Stomach (tissue), 4 donors: Measurements from ENCODE around the gene ALS2CL.
"Not testable (repeated sequence)": the region's sequence is repeated elsewhere in the genome, so short reads cannot be mapped to it uniquely, and the experiment has no call there.

Experiments
- POLR2A ChIP-seq, 4 donors: fragments of 450-650 bp; IDR thresholded peaks; one replicate each; pipeline ENCODE4 v1.6.1; 2016; ENCODE audit warnings: antibody characterized with exemption in 4 of 4, control low read depth in 2 of 4, mild to moderate bottlenecking in 1 of 4, moderate library complexity in 1 of 4
- POLR2AphosphoS5 ChIP-seq, 3 donors: sonication (generic); formaldehyde crosslinking; IDR thresholded peaks; one replicate each; pipeline ENCODE4 v1.6.1; 2016; ENCODE audit warnings: antibody characterized with exemption in 3 of 3

DNA sequence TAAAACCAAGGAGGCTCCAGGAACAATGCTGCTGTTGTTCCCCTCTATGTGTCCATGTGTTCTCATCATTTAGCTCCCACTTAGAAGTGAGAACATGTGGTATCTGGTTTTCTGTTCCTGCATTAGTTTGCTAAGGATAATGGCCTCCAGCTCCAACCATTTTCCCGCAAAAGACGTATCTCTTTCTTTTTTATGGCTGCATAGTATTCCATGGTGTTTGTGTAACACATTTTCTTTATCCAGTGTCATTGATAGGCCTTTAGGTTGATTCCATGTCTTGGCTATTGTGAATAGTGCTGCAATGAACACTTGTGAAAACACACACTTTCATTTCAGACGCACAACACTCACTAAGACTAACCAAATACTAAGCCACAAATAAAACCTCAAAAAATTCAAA, 46.1 kb upstream of the ALS2CL start:
- TF ChIP-seq POLR2A, POLR2AphosphoS5 (IDR thresholded peaks at IDR 0.05): not testable (repeated sequence)
